NCI-H187 (cell line): ENCODE results near the gene SIGLEC15.
"Not testable (repeated sequence)": the region's sequence is repeated elsewhere in the genome, so short reads cannot be mapped to it uniquely, and the experiment has no call there.

ENCODE experiments used
- DNase-seq, 2 experiments: peaks; one replicate each; lab custom pipeline; 2025; lab: John Stamatoyannopoulos, UW

SIGLEC15 gene

DNA sequence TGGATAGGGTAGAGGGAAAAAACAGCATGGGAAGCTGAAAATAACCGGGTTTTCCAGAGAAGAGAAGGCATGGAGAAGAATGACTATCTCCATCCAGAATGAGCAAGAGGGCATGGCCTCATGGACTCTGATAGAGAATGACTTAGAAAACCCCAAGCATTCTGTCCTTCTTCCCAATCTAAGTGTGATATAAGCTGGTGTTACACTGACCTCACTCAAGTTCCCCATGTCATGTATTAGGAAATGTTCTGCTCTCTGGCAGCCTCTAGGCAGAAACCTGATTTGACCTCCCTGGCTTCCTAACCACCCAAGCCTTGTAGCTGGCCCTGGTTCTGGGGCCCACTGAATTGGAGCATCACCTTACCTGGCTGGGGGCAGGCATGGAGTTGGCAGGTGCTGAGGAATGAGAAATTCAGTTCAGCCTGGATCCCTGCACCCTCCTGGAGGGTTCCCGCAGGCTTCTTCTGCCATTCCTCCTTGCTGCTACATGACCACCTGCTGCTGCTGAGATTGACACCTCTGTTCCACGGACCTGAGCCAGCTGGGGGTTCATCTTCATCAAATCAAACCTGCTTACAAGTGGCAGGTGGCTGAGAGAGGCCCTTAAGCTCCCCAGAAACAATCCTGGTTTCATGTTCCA lies 5.2 kb upstream of the SIGLEC15 start:
- peak in 1 of 2 experiments; percentile 25 for DNase-seq

- no peak for DNase-seq
These were observed 4.4 kb upstream of the SIGLEC15 start for GRCh38 chr18:45821026-45821425.

GRCh38 chr18:45821711-45822110 lies 3.8 kb upstream of the SIGLEC15 start:
- DNase-seq, result no peak

DNA sequence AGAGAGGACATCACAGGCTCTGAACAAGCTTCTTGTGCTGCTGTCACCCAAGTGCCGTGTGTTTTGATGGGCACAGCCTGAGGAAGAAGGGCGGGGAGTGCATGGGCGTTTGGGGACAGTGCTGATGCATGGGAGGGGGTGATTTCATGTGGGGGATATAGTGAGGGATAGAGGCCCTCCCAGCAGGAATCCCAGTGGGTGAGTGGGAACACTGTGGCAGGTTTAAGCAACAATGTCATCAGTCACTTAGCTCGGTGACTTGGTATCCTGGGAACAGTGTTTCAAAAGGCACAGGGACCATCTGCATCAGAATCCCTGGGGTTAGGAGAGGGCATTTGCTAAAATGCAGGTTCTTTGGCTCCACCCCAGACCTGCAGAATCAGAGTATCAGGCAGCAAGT lies 609 bp downstream of the SIGLEC15 start:
- no peak for DNase-seq

DNA sequence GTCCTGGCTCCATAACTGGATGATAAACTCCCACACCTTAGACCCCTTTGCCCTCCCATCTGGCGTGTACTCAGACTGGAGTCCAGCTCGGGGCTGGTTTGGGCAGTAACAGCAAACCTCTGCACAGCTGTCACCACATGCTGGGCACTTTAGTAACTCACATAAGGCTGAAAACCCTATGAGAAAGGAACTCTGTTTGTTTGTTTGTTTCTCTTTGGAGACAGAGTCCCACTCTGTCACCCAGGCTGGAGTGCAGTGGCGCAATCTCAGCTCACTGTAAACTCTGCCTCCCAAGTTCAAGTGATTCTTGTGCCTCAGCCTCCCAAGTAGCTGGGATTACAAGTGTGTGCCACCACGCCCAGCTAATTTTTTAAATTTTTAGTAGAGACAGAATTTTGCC lies 1.2 kb downstream of the SIGLEC15 start:
- not testable (repeated sequence) for DNase-seq

DNA sequence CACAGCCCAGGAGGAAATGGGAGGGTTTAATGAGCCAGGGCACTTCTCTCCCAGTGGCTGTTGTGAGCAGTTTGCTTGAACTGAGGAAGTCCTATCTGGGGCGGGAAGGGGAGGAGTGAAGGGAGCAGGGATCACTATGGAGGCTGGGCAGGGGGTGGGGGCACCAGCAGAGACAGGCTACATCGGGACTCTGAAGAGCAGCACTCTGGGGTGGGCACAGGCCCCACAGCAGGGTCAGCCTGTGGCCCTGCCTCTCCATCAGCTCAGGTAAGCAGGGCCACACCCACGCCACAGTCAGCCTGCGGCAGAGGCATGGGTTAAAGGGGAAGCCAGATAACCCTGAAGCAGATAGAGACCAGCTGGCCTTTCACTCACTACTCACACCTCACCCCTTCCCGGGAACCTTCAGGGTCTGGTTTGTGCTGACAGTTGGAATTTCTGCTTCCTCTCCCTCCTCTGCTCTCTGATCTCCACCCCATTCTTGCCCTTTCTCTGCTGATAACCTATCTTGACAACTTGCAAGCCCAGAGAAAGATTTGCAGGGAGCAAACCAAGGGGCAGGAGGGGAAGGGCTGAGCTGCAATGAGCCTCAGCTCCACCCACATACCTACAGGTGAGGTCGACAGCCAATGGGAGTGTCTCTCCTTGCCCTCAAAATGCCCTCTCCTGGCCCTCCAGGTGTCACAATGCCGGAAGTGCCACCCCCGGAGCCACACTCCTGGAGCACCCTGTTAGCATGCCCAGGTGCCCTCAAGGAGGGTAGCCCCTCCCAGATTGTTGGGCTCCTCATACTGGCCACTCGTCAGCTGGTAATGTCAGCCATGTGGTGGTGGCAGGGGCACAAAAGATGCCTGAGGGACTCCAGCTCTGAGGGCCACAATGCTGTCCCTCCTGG lies 3.7 kb downstream of the SIGLEC15 start:
- DNase-seq, result no peak

GRCh38 chr18:45829855-45830254 lies 4.4 kb downstream of the SIGLEC15 start:
- DNase-seq, result peak in 1 of 2 experiments; percentile 15

DNA sequence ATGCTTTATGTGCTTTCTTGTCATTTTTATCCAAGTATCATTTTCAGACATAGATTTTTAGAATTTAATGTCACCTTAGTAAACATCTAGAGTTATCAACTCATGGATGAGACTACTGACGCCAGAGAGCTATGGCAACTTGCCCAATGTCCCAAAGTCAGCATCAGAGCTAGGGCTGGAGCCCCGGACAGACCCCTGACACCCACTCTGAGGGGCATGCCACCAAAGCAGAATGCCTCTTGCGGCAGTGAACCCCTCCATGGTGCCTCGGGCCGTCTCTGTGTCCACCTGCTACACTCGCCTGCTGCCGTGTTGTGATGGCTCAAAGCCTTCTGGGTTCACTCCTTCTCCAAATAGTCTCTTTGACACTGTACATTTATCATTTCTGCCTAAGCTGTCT lies 5.4 kb downstream of the SIGLEC15 start:
- DNase-seq, result no peak

GRCh38 chr18:45833846-45834245 lies 8.4 kb downstream of the SIGLEC15 start:
- DNase-seq, result no peak

GRCh38 chr18:45834306-45834705 lies 8.8 kb downstream of the SIGLEC15 start:
- no peak for DNase-seq

GRCh38 chr18:45835057-45835636 lies 9.7 kb downstream of the SIGLEC15 start:
- DNase-seq, result no peak

DNA sequence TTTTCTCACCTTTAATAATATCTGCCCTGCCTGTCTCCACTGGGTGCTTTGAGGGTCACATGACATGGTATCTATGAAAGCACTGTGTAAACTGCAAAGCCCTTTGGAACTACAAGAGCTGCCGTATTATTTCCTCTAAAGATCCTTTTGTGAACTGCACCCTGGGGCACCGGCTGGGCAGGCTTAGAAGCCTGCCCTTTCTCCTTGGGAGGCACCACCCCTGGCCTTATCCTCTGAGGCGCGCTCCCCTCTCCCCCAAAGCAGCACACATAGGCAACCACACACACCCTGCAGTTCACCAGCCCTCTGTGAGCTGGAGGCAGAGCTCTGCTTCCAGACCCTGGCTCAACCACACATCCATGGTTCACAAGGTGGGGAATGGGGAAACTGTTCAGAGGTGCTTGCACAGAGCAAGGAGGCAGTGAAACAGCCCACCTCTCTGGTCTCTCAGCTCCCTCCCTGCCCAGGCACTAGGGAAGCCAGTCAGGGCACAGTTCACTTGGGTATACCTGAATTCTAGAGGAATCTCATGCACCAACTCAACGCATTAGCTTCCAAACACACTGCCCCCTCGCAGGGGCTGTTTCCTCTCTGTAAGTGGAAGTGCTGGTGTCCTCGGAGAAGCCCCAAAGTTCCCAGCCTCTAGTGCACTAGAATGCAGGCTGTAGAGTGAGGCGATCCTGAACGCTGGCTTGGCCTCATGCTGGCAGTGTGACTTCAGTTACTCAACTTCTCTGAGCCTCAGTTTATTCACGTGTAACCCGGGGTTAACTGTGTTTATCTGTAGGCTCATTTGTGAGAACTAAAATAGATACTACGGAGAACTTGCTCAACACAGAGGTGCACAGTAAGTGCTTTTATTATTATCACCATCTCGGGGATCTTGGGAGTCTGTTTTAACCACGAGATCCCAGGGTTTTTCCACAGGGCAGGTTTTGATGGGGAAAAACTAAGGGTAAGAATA lies 11.0 kb downstream of the SIGLEC15 start:
- no peak for DNase-seq

- DNase-seq, result no peak
These were observed 12.0 kb downstream of the SIGLEC15 start for GRCh38 chr18:45837283-45838070.

- DNase-seq, result no peak
These were observed 13.0 kb downstream of the SIGLEC15 start for GRCh38 chr18:45838302-45839070.

GRCh38 chr18:45839414-45840395 lies 14.2 kb downstream of the SIGLEC15 start:
- no peak for DNase-seq

DNA sequence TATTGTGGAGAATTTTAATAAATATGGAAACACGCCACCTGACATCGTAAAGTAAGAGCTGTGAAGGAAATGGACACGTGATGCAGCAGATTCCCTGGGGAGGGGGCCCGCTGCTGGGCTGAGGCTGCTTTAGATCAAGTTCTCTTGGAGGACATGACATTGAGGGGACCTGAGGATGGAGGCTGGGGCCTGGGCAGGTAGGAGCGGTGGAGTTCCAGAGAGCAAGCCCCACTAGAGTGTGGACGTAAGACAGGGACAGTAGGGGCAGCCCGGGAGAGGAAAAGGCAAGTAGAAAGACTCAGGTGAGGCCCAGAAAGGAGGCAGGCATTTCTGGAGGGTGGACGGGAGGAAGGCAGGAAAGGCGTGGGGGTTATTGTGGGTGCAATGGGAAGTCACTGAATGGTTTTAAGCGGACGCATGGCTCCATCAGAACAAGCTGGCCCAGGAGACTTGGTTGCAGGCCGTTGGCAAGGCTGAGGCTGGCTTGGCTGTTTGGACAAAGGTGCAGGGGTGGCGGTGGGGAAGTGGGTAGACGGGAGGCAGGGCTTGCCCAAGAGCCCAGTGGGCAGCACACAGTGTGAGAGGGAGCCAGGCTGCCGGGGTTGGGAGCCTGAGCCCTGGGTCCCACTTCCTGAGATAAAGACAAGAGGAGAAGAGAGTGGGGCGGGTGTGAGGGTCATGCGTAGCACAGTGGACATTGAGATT lies 15.7 kb downstream of the SIGLEC15 start:
- DNase-seq, result no peak

DNA sequence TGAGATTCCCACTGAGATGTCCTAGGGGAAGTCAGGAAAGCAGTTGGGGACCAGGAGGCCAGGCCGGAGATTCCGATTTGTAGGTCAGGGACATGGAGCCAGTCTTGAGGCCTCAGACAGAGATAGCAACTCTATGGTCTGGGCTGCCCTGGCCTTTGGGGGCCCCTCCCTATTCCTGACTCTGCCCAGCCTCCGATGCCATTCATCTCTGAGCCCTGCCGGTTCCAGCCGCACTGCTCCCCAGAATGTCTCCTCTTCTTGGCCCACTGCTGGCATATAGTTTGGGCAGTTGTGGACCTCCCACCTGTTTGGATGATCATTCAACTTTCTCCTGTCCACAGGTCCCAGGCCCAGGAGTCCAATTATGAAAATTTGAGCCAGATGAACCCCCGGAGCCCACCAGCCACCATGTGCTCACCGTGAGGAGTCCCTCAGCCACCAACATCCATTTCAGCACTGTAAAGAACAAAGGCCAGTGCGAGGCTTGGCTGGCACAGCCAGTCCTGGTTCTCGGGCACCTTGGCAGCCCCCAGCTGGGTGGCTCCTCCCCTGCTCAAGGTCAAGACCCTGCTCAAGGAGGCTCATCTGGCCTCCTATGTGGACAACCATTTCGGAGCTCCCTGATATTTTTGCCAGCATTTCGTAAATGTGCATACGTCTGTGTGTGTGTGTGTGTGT lies 16.4 kb downstream of the SIGLEC15 start:
- DNase-seq, result no peak

DNA sequence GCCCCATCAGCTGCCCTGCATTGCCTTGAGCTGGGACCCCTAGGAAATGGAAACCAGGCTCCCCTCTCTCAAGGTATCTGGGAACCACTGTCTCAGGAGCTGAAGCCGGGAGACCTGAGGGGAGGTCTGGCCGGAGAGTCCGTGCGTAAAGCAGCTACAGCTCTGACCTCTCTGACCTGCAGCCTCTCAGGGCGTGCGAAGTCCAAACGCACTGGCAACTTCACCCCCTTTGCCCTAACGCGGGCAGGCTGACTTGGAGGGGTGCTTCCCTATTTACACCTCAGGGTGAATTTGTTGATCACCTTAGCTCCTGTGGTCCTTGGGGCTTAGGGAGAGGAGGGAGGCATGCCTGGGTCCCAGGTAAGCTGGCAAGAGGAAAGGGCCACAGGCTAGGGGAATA lies 17.5 kb downstream of the SIGLEC15 start:
- no peak for DNase-seq
